NCI-H2196 treated with DMSO at 0.1 percent for 48 hours (cell line): ENCODE results near the gene CDC25A.
"Not testable (repeated sequence)": the region's sequence is repeated elsewhere in the genome, so short reads cannot be mapped to it uniquely, and the experiment has no call there.

ENCODE experiments used
- DNase-seq: peaks from one replicate; lab custom pipeline; 2025; ENCODE audit not compliant: unreplicated experiment; lab: John Stamatoyannopoulos, UW

The CDC25A gene

DNA sequence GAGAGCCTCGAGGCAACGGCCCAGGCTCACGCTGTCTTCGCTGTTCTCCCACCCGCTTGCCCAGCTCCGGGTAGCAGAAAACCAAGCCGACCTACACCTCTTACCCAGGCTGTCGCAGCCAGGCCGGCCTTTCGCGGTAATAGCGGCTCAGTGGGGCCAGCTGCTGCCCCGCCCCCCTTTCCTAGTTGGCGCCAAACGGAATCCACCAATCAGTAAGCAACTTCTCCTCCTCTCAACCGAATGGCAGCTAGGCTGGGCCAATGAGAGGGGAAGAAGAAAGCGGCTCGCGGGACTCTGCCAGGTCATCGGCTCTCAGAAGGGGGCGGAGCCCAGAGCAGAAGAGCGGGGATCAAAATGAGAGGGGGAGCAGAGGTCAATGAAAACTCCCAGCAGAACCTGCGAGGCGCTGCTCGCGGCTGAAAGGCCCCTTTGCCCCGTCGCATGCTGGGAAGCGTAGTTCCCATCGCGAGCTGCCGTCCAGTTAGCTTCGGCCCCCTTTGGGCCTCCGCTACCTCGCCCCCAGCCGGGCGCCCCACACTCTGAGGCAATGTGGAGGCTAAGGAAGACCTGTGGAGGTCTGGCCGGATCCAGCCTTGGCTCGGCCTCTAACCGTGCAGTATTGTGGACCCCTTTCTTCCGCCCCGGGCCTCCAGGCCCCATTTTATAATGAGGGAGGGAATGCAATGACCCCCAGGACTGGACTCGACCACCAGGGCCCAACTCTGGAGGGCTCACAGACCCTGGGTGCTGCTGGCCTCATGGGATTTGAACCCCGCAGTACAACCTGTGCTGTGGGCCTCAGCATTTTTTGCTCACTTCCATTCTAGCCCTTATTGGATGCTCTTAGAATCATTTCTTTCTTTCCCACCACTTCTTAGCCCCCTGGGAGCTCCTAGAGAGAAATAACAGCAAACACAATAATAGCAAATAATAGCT lies at the start of gene CDC25A:
TSS of gene CDC25A (minus strand) at position 152 of the 936 bp plus-strand sequence. CDS start 470 bp downstream, outside the sequence.
- peak; percentile 93 for DNase-seq

DNA sequence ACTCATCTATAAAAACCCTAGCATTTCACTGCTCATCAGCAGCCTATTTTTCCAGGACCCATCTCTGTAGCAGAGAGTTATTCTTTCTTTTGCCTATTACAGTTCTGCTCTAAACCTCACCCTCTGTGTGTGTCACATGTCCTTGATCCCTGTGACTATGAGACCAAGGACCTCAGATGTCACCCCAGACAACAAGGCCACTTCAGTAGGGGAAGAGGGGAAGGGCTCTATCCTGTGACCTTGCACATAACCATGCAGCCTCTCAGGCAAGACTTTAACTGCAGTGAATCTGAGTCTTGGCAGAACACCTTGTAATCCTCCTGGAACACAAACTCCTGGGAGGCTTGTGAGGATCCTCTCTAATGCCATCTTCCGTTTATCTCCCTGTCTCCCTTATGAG lies 48.3 kb upstream of the CDC25A start:
- no peak for DNase-seq

- DNase-seq, result no peak
These were observed 45.3 kb upstream of the CDC25A start for GRCh38 chr3:48233542-48233941.

DNA sequence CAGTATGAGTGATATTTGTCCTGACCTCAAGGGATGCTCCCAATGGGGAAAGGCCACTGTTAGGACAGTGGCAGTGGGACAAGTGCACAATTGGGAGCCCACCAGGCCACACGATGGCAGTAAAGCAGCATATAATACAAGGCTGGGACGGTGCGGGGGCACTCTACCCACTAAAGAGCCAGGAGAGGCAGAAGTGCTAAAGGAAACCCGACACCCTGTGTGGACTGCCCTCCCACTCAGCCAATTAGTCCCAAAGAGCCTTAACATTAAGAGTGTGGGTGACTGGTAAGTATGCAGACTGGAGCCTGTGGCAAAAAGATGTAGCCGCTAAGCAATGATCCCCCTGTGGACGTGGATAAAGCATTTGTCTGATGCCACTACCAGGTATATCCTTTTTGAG lies 44.5 kb upstream of the CDC25A start:
- DNase-seq, result peak; percentile 3

DNA sequence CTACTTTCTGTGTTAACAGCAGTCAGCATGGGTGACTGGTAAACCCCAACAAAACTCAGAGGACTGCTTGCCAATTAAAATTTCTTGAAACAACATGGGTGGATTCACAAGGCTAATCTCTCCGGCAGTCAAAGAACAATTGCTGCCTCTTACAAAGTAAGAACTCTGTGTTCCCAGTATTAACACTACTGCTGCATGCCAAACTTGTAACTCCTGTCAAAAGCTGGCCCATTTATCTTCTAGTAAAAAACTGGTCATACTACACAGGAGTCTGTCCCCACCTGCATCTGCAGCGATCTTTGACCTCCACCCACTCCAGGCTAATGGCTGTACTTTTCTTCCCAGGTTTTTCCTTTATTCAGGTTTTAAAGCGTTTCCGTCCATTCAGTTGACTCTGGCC lies 44.0 kb upstream of the CDC25A start:
- no peak for DNase-seq

DNA sequence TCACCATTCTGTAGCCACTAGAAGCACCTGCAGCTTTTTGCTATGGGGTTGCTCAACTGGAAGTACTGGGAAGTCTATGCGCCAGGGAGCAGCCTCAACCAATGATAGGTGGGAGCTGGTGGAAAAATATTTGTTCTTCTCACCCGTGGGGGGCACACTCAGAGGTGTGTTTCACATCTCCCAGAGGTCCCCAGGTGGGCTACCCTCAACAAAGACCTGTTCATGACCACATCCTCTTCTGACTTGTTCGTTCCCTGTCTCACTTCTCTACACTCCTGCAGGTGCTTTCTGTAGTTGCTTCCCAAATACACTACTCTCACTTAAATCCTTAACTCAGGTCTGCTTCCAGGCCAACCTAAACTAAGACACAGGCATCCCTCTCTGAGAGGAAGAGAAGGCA lies 38.7 kb upstream of the CDC25A start:
- no peak for DNase-seq

DNA sequence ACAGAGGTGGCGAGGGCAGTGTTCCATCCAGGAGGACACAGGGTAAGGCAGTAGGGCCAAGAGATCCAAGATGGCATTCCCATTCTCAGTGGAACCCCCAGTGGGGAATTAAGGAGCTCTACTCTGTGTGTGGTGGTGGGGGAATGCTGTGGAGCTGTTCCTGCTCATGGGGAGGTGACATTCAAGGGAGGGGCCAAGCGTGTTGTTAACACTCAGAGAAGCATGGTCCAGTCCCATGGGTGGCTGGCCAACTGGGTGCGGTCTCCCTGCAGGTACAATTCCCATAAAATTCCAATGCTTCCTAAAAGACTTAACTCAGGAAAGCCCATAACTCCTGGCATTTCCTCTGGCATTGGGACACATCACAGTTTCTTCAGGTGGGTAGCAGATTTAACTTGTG lies 37.4 kb upstream of the CDC25A start:
- no peak for DNase-seq

- no peak for DNase-seq
These were observed 34.6 kb upstream of the CDC25A start, which contains the start of gene CAMP for GRCh38 chr3:48222616-48223513. TSS of gene CAMP (plus strand) at chr3:48223495. CDS start at chr3:48223512, 17 bp downstream.

DNA sequence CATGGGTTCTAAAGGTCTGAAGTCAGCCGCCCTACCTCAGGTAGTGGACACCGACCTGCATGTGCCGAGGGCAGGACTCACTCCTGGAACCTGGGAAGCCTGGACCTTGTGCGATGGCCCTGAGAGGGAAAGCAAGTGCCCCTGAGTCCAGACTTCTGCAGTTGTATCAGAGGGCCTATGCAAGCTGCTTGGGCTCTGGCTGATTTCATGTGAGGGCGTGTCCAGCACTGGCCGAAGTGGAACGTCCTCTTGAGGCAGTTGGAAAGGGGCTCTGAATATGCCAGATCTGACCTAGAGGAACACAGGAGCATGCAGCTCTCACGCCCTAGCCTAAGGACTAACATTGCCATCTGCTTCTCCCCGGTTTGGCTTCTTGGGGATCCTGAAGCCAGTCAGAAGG lies 32.5 kb upstream of the CDC25A start:
- DNase-seq, result no peak

DNA sequence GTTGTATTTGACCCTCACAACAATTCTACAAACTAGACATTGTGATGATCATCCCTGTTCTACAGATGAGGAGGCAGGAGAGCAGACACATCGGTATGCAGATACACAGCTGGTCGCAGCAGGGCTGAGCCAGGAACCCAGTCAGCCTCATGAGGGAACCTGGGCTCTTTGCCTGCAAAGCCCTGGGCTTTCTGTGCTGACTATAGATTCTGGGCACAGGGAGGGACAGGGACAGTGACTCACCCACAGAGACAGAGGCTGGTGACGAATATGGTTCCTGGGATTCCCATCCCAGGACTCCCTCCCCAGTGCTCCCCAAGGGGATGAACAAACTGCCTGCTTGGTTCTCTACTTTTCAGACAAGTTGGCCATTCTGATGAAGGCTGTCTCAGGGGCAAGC lies 31.3 kb upstream of the CDC25A start:
- DNase-seq, result no peak

DNA sequence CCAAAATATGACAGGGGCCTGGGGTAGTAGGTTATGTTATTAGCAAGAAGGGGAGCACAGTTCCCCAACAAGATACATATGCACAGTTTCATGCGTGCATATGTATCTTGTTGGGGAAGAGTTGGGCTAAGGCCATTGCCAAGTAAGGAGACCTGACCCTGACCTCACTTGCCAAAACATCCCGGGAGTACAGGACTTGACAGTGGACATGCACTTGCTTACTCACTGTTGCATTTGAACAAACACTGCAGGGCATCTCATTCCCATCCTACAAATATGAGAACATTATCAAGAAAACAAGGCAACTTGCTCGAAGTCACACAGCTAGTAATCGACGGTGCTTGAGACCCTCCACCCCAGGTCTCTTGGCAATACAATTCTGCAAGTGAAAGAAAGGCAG lies 30.3 kb upstream of the CDC25A start:
- no peak for DNase-seq

DNA sequence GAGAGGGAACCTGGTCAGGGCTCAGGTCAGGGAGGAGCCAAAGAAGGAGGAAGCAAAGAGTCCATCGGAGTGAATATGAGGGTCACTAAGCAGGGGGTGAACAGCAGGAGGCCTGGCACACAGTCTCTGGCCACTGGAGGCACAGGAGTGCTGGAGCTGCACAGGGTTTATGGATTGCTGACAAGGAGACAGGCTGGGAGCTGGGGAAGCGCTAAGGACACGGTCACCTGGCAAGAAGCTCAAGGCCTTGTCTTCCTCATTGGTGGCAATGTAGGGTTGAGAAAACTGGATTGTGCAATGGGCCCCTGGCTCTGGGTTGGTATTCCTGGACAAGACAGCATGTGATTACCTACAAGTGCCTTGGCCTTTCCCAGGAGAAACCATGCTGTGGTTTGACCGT lies 29.2 kb upstream of the CDC25A start:
- no peak for DNase-seq

DNA sequence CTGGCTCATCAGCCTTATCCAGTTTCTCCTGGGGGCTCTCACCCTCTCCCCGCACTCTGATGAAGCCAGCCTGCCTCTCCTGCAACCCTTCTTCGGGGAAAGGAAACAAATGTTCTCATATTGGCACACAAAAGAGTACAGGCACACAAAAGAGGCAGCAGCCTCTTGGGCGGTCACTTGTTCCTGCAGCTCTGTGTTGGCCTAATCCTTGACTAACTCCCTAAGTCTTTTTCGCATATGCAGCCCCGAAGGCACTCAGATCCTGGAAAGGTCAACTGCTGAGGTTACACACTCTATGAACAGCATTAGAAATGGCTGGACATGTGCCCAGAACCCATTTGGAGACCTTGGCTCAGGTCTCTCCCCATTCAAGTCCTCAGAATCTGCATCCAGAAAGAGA lies 27.7 kb upstream of the CDC25A start:
- DNase-seq, result no peak

DNA sequence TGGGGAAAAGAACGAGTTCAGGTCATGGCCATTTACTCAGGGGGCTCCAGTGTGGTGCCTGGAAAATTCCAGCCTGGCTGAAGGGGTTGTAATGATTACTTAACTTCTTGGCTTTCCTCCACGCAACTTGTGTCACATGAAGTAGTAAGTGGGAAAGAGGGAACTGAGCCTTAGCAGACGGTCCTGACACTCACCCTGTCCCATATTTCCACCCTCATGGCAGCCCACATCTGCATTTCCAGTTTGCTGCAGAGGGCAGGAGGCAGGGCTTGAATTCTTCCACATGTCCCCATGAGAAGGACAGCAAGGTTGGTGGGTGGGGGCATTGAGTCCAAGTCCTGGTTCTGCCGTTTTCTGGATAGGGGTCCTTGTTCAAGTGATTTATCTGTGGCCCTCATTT lies 27.2 kb upstream of the CDC25A start:
- no peak for DNase-seq

DNA sequence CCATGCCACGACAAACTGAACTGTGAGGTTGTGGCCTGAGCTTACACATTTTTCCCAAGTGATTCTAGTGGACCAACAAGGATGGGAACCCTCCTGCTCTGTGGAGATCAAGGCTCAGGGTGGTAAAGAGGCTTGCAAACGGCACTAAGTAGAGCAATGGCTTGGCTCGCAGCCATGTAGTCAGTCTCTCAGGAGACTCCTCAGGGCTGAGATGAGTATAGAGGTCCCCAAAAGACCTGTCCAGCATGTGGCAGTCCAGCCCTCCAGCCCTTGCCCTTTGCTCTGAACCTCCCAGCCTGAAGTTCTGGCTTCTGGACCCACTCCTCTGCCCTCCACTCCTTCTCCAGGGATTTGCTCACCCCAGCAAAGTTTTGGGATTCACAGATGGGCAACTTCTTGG lies 26.8 kb upstream of the CDC25A start:
- DNase-seq, result no peak

- DNase-seq, result no peak
These were observed 26.0 kb upstream of the CDC25A start for GRCh38 chr3:48214225-48214624.

GRCh38 chr3:48211776-48212175 lies 23.6 kb upstream of the CDC25A start:
- DNase-seq, result not testable (repeated sequence)

DNA sequence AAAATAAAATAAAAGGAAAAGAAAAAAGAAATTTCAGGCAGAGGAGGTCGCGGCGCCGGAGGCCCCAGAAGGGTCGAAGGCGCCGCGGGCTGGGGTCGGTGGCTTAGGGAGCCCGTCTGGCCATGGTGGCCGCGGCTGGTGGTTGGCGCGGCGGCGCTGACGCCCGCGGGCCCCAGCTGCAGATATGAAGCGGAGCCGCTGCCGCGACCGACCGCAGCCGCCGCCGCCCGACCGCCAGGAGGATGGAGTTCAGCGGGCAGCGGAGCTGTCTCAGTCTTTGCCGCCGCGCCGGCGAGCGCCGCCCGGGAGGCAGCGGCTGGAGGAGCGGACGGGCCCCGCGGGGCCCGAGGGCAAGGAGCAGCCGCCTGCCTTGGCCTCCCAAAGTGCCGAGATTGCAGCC lies 22.3 kb upstream of the CDC25A start:
- not testable (repeated sequence) for DNase-seq

DNA sequence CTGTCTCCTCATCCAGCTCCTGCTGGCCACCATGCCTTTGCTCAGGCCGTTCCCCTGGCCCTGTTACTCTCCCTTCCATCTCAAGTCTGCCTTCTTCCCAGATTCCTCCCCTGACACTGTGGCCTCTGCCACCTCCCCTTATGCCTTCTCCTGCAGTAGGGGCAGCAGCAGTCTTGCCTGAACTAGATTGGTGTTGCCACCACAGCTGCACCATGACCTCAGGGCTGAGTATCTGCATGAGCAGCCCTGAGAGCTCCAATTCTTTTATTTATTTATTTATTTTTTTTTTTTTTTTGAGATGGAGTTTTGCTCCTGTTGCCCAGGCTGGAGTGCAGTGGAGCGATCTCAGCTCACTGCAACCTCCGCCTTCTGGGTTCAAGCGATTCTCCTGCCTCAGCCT lies 21.2 kb upstream of the CDC25A start:
- no peak for DNase-seq

DNA sequence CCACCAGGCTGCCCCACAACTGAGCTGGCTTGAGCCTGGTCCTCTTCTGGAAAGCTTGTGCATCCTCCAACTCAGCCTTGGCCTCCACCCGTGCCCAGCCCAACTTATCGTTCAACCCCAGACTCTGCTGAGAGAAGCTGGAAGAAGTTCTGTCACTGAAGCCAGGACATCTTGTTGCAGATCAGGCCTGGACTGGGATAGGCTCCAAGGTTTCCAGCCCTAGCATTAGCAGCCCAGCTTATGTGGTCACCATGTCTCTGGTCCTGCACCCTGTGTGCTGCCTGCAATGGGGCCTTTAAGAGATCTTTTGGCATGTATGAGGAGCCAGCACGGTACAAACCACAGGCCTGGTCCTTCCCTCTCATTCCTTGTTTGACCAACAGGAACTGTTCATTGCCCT lies 19.9 kb upstream of the CDC25A start:
- DNase-seq, result no peak

GRCh38 chr3:48202632-48203031 lies 14.4 kb upstream of the CDC25A start:
- no peak for DNase-seq

DNA sequence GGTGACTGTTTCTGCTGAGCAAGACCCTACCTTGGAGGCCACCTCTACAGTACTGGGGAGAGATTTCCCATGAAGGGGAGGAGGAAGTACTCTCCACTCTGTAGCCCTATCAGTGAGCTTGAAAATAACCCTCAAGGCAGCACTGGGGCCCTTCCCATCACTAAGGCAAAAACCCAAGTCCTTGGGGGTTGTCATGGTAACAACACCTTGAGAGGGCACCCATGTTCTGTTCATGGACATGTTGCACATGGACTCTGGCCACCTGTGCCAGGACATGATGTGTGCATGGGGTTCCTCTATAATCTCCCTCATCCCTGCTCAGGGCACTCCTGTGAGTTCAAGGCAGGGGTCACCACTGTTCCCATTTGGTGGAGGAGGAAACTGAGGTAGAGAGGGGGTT lies 10.9 kb upstream of the CDC25A start:
- no peak for DNase-seq
